HepG2 (cell line): ENCODE data around the gene GFPT1. TPM values are rescaled to one million over a fixed set of nuclear protein-coding genes. Genes with fewer than 3 reads are reported as not detected.

ENCODE experiments used
- ARID3A ChIP-seq: IDR thresholded peaks from 2 replicates; pipeline ENCODE4 v1.6.1; 2012; ENCODE audit warnings: low read depth, low read length, improper control_type of control experiment
- FOXA1 ChIP-seq, 2 experiments: fragments of 450-650 bp in 1 of 2; sonication (generic) in 1 of 2; formaldehyde crosslinking in 1 of 2; IDR thresholded peaks; 2 replicates each; pipeline versions ENCODE4 v1.4.0 to v1.6.1; 2016 to 2020; ENCODE audit warnings: missing genetic modification reagents in 1 of 2
- GABPB1 ChIP-seq: IDR thresholded peaks from 2 replicates; pipeline ENCODE4 v1.6.1; 2016; ENCODE audit warnings: mild to moderate bottlenecking, missing genetic modification reagents, moderate library complexity, missing compliant biosample characterization
- GMEB2 ChIP-seq: IDR thresholded peaks from 2 replicates; pipeline ENCODE4 v1.6.1; 2016; ENCODE audit warnings: missing biosample characterization, missing genetic modification reagents, low read depth
- GPN1 ChIP-seq: sonication (generic); formaldehyde crosslinking; IDR thresholded peaks from 2 replicates; pipeline ENCODE4 v1.5.1; 2020; ENCODE audit warnings: missing genetic modification reagents, borderline replicate concordance
- MED13 ChIP-seq: sonication (generic); formaldehyde crosslinking; IDR thresholded peaks from 2 replicates; pipeline ENCODE4 v1.5.0; 2020; ENCODE audit warnings: missing genetic modification reagents
- PCBP1 ChIP-seq: fragments of 200-400 bp; formaldehyde crosslinking; IDR thresholded peaks from 2 replicates; pipeline ENCODE4 v1.6.1; 2017; ENCODE audit warnings: mild to moderate bottlenecking, low read depth, low read length, borderline replicate concordance
- RARA ChIP-seq: IDR thresholded peaks from 2 replicates; pipeline ENCODE4 v1.6.1; 2016; ENCODE audit warnings: missing genetic modification reagents, missing compliant biosample characterization
- SNAPC4 ChIP-seq: sonication (generic); formaldehyde crosslinking; IDR thresholded peaks from 2 replicates; pipeline ENCODE4 v1.4.0; 2020; ENCODE audit warnings: mild to moderate bottlenecking, missing genetic modification reagents
- ZNF20 ChIP-seq: sonication (generic); formaldehyde crosslinking; IDR thresholded peaks from 2 replicates; pipeline ENCODE4 v1.4.0; 2020; ENCODE audit warnings: mild to moderate bottlenecking, moderate library complexity, missing genetic modification reagents
- ZNF274 ChIP-seq: sonication (generic); formaldehyde crosslinking; IDR thresholded peaks from 2 replicates; pipeline ENCODE4 v1.5.1; 2020; ENCODE audit warnings: mild to moderate bottlenecking, missing genetic modification reagents
- ZNF317 ChIP-seq: sonication (generic); formaldehyde crosslinking; IDR thresholded peaks from 2 replicates; pipeline ENCODE4 v1.5.0; 2020; ENCODE audit warnings: mild to moderate bottlenecking, missing genetic modification reagents
- polyA plus RNA-seq, 8 experiments: library from polyadenylated mRNA; depleted of rRNA in 3 of 8; stranded (reverse) in 7 of 8; unstranded in 1 of 8; fragments of >200 nt; fragmentation: Illumina TruSeq in 4 of 8; extraction: Trizol in 4 of 8; gene quantifications; 2 replicates each; pipeline versions ENCODE4 v1.2.1 to v1.2.3, GENCODE V29; 2011 to 2016; ENCODE audit warnings: low read depth in 4 of 8, missing spikeins in 1 of 8, mixed read lengths in 1 of 8; ENCODE audit not compliant: insufficient read depth in 1 of 8
- total RNA-seq, 5 experiments: library from RNA; depleted of rRNA; stranded (reverse); fragments of >200 nt; fragmentation: Illumina TruSeq; extraction: Trizol; gene quantifications; 2 replicates each; pipeline ENCODE4 v1.2.3, GENCODE V29; 2016; ENCODE audit warnings: low read depth in 1 of 5
- TF ChIP-seq, protein P1 (sequence below): sonication (generic); formaldehyde crosslinking; IDR thresholded peaks from 2 replicates; pipeline ENCODE4 v1.9.0; 2021; ENCODE audit warnings: missing genetic modification reagents, mild to moderate bottlenecking, borderline replicate concordance

GFPT1 gene
- total and polyA plus RNA-seq, 2 of the 13 experiments (the other 11 are each of a cell fraction or from before 2014, with no cell fraction given): 24.0 to 84.9 TPM

DNA sequence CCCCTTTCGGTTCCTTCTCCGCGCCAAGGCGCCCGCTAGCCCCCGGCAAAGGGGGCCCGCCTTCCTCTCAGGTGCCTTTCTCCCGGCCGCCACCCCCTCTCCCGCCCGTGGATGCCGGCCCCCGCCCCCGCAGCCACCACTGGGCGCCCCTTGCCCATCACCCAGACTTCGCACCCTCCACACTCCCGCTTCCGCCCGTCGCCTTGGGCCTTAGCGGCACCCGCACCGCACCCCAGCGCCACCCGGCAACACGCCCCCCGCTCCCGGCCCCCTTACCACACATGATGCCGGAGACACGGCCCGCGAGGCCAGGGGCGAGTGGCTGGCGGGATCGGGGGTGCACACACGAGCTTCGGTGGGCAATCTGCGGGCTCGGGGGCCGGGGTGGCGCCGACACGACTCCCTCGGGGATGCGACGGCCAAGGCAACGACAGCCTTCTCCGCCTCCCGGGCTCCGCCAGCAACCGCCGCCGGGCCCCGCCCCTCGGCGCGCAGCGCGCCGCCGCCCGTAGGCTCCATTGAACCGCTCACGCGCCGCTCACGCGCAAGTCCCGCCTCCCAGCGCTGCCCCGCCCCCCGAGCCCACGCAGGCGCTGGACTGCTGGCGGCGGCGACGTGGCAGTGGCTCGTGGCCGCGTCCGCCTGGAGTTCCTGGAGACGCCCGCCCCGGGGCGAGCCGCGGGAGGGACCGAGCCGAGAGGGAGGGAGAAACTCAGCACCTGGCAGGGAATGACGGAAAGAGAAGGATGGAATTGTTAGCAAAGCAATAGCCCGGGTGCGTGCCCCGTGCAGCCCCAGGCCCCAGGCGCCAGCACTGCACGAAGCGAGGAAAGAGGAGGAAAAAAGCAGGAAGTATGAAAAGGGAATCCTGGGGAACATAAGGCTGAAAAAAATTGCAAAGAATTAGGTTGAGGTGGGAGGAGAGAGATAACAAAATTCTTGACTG lies at the start of gene GFPT1 (continued):
- TF ChIP-seq GABPB1 (peak; percentile 86; the same call in 1 of the 2 replicates), ZNF317 (CRISPR knock-in tag) (peak; percentile 72; the same call in 1 of the 2 replicates), ZNF274 (CRISPR knock-in tag) (peak; percentile 92; the same call in 1 of the 2 replicates), MED13 (CRISPR knock-in tag) (peak; percentile 77), GMEB2 (CRISPR knock-in tag) (peak; percentile 54), FOXA1 (IDR thresholded peaks at IDR 0.05) (no peak), FOXA1 (CRISPR knock-in tag; IDR thresholded peaks at IDR 0.05) (no peak; the same call in 1 of the 2 replicates), GPN1 (CRISPR knock-in tag) (peak; percentile 82), ARID3A (no peak; the same call in 1 of the 2 replicates), ZNF20 (CRISPR knock-in tag) (0 out of 2 replicates have a peak, but pooled peaks have one; percentile 13), RARA (CRISPR knock-in tag) (peak; percentile 36; the same call in 1 of the 2 replicates), PCBP1 (no peak), SNAPC4 (CRISPR knock-in tag) (0 out of 2 replicates have a peak, but pooled peaks have one; percentile 39)
- TF ChIP-seq, protein P1, sequence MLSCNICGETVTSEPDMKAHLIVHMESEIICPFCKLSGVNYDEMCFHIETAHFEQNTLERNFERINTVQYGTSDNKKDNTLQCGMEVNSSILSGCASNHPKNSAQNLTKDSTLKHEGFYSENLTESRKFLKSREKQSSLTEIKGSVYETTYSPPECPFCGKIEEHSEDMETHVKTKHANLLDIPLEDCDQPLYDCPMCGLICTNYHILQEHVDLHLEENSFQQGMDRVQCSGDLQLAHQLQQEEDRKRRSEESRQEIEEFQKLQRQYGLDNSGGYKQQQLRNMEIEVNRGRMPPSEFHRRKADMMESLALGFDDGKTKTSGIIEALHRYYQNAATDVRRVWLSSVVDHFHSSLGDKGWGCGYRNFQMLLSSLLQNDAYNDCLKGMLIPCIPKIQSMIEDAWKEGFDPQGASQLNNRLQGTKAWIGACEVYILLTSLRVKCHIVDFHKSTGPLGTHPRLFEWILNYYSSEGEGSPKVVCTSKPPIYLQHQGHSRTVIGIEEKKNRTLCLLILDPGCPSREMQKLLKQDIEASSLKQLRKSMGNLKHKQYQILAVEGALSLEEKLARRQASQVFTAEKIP (CRISPR knock-in tag): no peak
